Measurements from ENCODE around the gene FDX1.

Gene FDX1

GRCh38 chr11:110492321-110492685 lies 62.6 kb downstream of the FDX1 start:
- no peak overlapping the region for H3K4me3 ChIP-seq (ENCODE audit: low read depth, low read length)
- no peak for TF ChIP-seq CTCF (IDR thresholded peaks at IDR 0.05; ENCODE audit: insufficient read depth, low read depth, low read length, missing control alignments)
- DNase-seq (ENCODE audit: low read depth), result no peak

GRCh38 chr11:110493346-110493745 lies 63.6 kb downstream of the FDX1 start:
- DNase-seq (ENCODE audit: low read depth), result no peak
- H3K4me3 ChIP-seq (ENCODE audit: low read depth, low read length), result no peak overlapping the region
- no peak for TF ChIP-seq CTCF (IDR thresholded peaks at IDR 0.05; ENCODE audit: insufficient read depth, low read depth, low read length, missing control alignments)

DNA sequence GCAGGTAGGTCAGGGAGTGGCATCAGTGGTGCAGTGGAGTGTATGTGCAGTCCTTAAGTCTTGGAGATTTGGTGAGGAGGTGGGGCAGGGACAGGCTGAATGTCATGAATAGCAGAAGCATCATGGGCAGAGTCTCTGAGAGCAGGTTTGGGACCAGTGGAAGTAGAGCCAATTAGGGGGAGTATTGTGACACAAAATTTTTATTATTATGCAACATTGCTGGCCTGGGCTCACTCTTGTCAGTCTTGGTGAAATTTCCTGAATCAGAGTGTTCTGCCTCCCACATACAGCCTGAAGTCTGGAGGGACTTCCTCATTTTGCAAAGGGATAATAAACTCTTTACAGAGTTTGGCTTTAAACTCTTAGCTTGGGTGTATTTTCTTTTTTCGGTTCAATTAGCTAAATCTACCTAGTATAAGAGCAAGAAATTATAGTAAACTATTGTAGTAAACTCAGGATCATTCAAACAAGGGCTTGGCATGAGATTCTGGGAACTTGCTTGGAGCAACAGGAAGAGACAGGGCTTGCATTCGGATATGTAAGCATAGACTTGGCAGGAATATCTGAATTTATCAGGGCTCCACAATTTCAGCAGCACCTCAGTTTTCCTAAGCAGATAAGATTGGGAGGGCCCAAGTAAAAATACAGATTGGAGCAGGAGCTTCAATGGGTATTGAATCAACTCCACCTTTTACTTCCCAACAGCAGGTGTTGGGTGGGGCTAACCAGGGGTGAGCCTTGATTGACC lies 67.7 kb downstream of the FDX1 start:
- no peak for TF ChIP-seq CTCF (IDR thresholded peaks at IDR 0.05; ENCODE audit: insufficient read depth, low read depth, low read length, missing control alignments)
- no peak for DNase-seq (ENCODE audit: low read depth)

GRCh38 chr11:110501428-110501827 lies 71.7 kb downstream of the FDX1 start:
- DNase-seq (ENCODE audit: low read depth), result no peak
- no peak for TF ChIP-seq CTCF (IDR thresholded peaks at IDR 0.05; ENCODE audit: insufficient read depth, low read depth, low read length, missing control alignments)
- H3K4me3 ChIP-seq (ENCODE audit: low read depth, low read length), result no peak overlapping the region

More for the DNA sequence above, 67.7 kb downstream of the FDX1 start:
- H3K4me3 ChIP-seq (ENCODE audit: low read depth, low read length), result no peak overlapping the region

GRCh38 chr11:110505528-110506284 lies 76.0 kb downstream of the FDX1 start:
- DNase-seq (ENCODE audit: low read depth), result no peak
- TF ChIP-seq CTCF (IDR thresholded peaks at IDR 0.05; ENCODE audit: insufficient read depth, low read depth, low read length, missing control alignments), result no peak
- H3K4me3 ChIP-seq (ENCODE audit: low read depth, low read length), result no peak overlapping the region

DNA sequence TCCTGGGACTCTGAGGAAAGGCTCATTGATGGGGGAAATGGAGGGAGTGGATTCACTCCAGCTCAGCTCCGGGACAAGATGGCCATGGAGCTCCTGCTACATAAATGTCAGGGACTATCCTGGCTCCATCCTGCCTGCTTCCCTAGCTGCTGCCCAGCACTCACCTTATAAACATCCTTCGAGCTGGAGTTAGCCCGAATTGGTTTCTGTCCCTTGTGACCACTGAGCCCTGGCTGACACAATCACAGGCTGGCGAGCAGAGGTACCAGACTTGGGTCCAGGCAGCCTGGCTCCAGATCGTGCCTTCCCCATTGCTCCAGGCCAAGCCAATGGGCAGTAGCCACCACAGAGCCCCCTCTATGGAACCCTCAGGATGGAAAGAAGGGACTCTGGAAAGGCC lies 77.6 kb downstream of the FDX1 start:
- TF ChIP-seq CTCF (IDR thresholded peaks at IDR 0.05; ENCODE audit: insufficient read depth, low read depth, low read length, missing control alignments), result no peak
- no peak overlapping the region for H3K4me3 ChIP-seq (ENCODE audit: low read depth, low read length)

More for the DNA sequence above, 77.6 kb downstream of the FDX1 start:
- no peak for DNase-seq (ENCODE audit: low read depth)

Measured in GM12865 (cell line).